ENCODE results near the gene NDST1.

- TF ChIP-seq CTCF (IDR thresholded peaks at IDR 0.05): no peak
- no peak for TF ChIP-seq ZFX (IDR thresholded peaks at IDR 0.05; ENCODE audit: borderline replicate concordance)
These were observed 65.3 kb downstream of the NDST1 start for GRCh38 chr5:150573216-150573615.

All from 22Rv1 (cell line).